HG02642 (cell line): ENCODE data around the gene SYNPO2.
"Not testable (repeated sequence)": the region's sequence is repeated elsewhere in the genome, so short reads cannot be mapped to it uniquely, and the experiment has no call there.

Source experiments
- ATAC-seq: cut with Tn5 transposase; IDR thresholded peaks from one replicate; pipeline ENCODE4 v1.9.1; 2021; ENCODE audit warnings: mild to moderate bottlenecking; ENCODE audit not compliant: unreplicated experiment, poor library complexity

SYNPO2 gene

GRCh38 chr4:118877797-118878196, 10.9 kb upstream of the SYNPO2 start:
- no peak for ATAC-seq

- not testable (repeated sequence) for ATAC-seq
Measured at GRCh38 chr4:118878507-118878906, 10.1 kb upstream of the SYNPO2 start.

- ATAC-seq = no peak
Measured at GRCh38 chr4:118879409-118879808, 9.2 kb upstream of the SYNPO2 start.

GRCh38 chr4:118881512-118882146, 7.0 kb upstream of the SYNPO2 start:
- no peak for ATAC-seq

- no peak for ATAC-seq
Measured at GRCh38 chr4:118883861-118884260, 4.8 kb upstream of the SYNPO2 start.

GRCh38 chr4:118884716-118885115, 3.9 kb upstream of the SYNPO2 start:
- no peak for ATAC-seq

GRCh38 chr4:118889312-118889691, 648 bp downstream of the SYNPO2 start:
- no peak for ATAC-seq

GRCh38 chr4:118894034-118894433, 5.4 kb downstream of the SYNPO2 start:
- no peak for ATAC-seq

GRCh38 chr4:118898221-118898620, 9.6 kb downstream of the SYNPO2 start:
- ATAC-seq = no peak

GRCh38 chr4:118898684-118899138, 10.1 kb downstream of the SYNPO2 start:
- no peak for ATAC-seq

- no peak for ATAC-seq
Measured at GRCh38 chr4:118904418-118904817, 15.8 kb downstream of the SYNPO2 start.

- ATAC-seq = no peak
Measured at GRCh38 chr4:118904935-118905334, 16.3 kb downstream of the SYNPO2 start.

GRCh38 chr4:118905566-118905965, 16.9 kb downstream of the SYNPO2 start:
- no peak for ATAC-seq

- ATAC-seq = no peak
Measured at GRCh38 chr4:118909173-118909956, 20.7 kb downstream of the SYNPO2 start.

- ATAC-seq = no peak
Measured at GRCh38 chr4:118910221-118910620, 21.6 kb downstream of the SYNPO2 start.

GRCh38 chr4:118911238-118911703, 22.6 kb downstream of the SYNPO2 start:
- ATAC-seq = no peak

- ATAC-seq = no peak
Measured at GRCh38 chr4:118915468-118915867, 26.8 kb downstream of the SYNPO2 start.

GRCh38 chr4:118916691-118917289, 28.1 kb downstream of the SYNPO2 start:
- ATAC-seq = no peak

GRCh38 chr4:118917582-118917981, 28.9 kb downstream of the SYNPO2 start:
- no peak for ATAC-seq

- no peak for ATAC-seq
Measured at GRCh38 chr4:118918388-118918787, 29.7 kb downstream of the SYNPO2 start.

- no peak for ATAC-seq
Measured at GRCh38 chr4:118920247-118920646, 31.6 kb downstream of the SYNPO2 start.
